GM18909 (cell line): ENCODE data around the gene PHLDA3.
"Not testable (repeated sequence)": the region's sequence is repeated elsewhere in the genome, so short reads cannot be mapped to it uniquely, and the experiment has no call there.

Source experiments
- ATAC-seq: cut with Tn5 transposase; IDR thresholded peaks from one replicate; pipeline ENCODE4 v1.9.1; 2021; ENCODE audit warnings: mild to moderate bottlenecking; ENCODE audit not compliant: unreplicated experiment, poor library complexity

The PHLDA3 gene

DNA sequence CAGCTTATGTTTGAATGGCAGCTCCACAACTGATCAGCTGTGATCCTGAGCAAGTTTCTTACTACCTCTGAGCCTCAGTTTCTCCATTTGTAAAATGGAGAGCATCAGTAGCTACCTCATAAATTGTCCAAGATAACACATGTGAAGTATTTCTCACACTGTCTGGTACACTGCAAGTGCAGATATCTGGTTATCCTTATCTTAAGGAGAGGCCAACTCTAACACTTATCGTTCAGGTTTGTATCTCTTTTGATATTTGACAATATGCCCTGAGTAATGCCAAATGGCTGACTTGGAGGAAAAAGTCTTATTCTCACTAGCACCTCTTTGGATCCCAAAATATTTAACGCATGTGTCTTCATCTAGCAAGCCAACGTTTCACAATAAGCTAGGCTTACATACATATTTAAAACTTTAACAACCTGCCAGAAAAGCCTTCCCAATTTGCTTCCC is 35.2 kb upstream of the PHLDA3 start:
- ATAC-seq, result no peak

DNA sequence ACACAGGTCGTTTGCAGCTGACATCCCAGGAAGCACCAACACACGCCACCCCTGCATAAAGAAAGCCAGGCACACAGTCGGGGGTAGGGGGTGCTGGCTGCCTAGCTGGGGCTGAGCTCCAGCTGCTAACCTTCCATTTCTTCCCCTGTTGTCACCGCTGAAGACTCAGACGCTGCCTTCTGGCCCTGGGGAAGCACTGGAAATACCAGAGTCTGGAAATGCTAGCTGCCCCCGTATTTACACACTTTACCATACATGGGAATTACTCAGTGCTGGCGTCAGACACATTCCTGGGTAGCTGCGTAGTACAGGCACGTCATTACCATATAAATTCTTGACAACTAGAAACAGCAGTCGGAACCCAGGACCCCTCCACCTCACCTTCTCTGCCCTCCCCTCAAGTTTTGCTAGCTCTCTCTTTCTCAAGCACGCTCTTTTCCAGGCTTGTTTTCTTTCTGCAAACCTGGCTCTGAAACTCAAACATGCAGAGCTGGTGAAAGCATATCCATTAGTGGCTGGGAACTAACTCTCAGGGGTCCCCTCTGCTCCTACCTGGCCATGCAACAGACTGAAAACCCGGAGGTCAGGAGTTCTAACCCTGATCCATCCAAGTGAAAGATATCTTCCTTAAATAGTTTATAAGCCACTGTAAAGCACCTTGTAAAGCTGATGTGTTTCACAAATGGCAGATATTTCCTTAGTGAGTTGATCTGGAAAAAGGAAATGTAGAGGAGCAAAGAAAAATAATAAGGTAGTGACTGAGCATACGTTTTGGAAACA is 34.6 kb upstream of the PHLDA3 start:
- ATAC-seq, result no peak

DNA sequence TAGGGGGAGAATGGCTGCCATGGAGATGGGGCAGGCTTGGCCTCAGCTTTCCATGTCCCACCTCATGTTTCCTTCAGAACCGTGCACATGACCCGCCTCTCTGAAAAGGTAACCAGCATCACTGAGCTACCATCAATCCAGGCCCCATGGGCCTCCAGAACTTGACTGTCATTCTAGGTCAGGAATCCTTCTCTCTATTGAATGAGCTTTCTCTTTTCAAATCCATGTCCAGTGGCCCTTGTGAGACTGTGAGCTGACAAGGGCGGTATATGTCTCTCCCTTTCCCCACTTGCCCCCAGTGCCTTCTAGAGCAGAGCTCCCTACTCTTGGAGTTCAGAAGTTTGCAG is 33.5 kb upstream of the PHLDA3 start:
- no peak for ATAC-seq

DNA sequence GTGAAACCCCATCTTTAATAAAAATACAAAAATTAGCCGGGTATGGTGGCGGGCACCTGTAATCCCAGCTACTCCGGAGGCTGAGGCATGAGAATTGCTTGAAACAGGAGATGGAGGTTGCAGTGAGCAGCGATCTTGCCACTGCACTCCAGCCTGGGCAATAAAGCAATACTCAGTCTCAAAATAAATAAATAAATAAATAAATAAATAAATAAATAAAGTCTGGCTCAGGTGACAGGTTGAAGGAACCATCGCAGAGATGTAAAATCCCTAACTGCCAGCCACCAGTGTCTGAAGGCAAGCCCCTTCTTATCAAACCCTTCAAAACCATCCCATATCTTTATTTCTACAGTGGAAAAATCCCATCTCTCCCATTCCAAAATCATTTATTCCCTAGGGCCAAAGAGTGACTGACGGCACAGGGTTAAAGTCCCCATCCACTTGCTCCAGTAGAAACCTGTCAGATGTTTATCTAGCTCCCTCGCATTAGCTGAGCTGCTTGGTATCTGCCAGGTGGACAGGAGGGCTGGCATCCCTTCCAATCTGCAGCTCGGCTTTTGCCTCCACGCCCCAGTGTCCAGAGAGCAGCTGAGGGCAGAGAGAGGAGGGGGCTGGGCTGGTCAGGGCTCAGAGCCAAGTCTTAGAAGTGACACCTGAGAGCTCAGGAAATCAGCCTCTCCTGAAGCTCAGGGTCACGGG is 33.0 kb upstream of the PHLDA3 start:
- no peak for ATAC-seq

DNA sequence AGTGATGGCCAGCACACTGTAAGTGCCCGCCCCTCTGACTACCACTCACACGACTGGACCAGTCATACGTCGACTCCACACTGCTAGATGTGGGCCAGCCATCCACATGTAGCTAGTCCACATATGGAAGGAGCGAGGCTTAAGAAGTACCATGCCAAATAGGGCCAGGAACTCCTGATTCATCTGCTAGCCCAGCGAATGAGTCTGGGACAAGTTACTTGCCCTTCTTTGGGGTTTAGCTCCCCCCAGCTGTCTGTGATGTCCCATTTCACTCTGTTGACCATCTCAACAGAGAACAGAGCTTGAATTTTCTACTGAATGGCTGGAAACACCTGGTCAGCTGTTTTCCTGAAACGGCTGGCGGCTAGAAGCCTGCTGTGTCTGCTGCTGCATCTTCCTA is 32.2 kb upstream of the PHLDA3 start:
- no peak for ATAC-seq

DNA sequence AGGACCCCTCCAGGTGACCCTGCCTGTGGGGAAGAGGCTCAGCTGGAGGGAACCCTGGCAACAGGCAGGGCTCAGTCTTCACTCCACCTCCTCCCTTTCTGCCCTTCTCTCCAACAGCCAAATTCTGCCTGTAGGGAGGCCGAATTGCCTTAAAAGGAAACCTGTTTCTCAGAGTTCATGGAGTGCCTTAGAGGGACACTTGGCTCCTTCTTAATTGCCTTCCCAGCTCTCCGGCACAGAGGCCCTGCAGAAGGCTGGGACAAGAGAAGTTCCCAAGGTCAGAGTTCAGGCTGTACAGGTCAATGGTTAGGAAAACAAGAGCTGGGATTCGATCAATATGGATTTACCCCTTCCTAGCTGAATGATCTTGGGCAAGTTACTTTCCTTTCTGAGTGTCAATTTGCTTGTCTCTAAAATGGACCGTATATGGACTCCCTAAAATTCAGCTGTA is 31.7 kb upstream of the PHLDA3 start:
- ATAC-seq, result no peak

DNA sequence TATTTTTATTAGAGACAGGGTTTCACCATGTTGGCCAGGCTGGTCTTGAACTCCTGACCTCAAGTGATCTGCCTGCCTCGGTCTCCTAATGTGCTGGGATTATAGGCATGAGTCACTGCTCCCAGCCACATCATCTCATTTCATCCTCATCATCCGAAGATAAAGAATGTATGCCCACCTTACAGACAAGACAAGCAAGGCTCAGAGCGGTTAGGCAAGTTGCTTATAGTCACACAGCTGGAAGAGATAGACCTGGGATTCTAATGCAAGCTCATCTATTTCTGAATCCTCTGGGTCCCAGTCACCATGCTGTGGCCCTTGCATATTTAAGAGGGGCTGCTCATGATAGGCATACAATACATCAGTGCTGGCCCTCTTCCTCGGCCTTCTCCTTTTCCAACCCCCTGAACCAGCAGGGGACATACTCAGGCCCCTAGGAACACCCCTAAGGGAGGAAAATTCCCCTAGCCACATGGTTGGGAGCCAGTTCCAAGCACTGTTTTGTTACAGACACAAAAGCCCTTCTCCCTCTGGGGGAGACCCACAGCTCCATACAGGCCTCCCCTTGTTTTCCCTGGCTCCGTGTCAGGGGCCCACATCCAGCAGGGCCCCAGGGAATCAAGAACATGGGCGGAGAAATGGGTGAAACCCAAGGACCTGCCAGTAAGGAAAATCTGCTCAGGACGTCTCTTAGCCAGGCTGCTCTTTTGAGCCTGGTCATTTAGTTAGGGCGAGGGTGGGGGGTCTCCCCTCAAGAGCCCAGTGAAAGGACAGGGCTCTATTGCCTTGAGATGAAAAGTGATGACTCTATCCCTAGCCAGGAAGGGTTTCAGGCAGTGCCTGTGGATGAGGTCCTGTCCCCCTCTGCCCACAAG is 31.0 kb upstream of the PHLDA3 start:
- no peak for ATAC-seq

DNA sequence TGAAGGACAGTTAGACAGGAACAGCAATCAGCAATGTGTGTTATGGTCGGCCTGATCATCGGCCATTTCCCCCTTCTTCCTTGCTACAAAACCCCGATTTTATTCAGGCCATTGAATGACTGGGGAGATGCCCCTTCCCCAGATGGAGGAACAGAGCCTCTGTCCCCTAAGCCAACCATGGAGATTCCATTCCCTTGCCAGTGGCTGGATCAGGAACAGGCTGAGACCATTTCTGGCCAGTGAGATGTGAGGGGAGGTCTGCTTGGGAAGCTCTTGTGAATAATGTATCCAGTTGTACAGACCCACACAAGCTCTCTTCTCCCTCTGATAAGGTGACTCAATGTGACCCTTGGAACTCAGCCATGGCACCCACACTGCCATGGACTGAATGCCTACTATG is 30.2 kb upstream of the PHLDA3 start:
- no peak for ATAC-seq

DNA sequence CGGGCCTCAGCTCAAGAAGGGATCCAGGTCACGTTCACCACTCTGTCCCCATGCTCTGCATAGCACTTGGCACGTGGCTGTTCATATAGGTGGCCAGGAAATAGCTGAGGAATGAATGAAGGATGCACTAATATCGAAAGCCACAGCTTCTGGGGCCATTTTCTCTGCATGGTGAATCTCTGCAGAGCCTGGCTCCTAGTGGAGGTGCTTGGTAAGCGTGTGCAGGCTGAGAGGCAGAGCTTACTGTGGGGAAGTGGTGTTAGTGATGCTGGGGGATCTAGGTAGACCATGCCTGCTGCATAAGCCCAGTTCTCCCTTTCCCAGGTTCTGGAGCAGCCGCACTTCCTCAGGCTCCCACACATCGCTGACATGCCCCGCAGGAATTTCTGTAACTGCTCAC is 29.6 kb upstream of the PHLDA3 start:
- no peak for ATAC-seq

DNA sequence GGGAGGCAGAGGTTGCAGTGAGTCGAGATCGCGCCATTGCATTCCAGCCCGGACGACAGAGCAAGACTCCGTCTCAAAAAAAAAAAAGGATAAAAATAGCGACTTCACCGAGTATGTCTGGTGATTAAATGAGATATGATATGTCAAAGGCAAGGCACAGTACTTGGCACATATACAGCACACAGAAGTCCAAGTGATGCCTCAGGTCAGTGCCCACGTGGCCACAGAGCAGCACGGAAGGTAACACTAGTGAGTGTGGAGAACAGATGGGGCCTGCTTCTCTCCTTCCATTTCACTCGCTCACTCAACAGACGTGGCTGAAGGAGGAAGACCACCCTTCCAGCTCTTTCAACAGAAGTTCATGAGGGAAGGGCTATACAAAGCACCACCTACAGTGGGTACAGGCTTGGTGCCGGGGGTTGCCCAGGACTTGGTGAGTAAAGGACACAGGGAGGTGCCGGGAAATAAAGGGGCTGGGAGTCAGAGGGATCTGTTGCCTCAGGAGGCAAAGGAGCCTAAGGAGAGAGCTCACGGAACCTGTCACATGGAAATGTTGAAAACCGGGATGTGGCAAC is 29.0 kb upstream of the PHLDA3 start:
- no peak for ATAC-seq

DNA sequence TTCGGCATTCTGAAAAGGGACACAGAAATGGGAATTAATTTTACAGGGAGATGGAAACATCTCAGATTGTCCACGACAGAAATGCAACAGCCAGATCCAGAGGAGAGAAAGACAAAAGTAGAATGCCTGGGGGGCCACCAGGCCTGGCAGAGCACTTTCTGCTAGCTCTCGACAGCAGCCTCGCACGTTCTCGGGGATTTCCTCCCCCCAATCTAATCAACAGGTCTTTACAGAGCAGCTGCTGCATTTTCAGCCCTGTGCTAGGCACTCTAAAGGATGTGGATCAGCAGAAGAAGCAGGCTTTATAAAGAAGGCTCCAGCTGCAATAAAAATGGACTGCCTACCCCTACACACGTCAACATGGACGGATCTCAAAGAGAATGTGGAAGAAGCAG is 27.3 kb upstream of the PHLDA3 start:
- ATAC-seq, result no peak

DNA sequence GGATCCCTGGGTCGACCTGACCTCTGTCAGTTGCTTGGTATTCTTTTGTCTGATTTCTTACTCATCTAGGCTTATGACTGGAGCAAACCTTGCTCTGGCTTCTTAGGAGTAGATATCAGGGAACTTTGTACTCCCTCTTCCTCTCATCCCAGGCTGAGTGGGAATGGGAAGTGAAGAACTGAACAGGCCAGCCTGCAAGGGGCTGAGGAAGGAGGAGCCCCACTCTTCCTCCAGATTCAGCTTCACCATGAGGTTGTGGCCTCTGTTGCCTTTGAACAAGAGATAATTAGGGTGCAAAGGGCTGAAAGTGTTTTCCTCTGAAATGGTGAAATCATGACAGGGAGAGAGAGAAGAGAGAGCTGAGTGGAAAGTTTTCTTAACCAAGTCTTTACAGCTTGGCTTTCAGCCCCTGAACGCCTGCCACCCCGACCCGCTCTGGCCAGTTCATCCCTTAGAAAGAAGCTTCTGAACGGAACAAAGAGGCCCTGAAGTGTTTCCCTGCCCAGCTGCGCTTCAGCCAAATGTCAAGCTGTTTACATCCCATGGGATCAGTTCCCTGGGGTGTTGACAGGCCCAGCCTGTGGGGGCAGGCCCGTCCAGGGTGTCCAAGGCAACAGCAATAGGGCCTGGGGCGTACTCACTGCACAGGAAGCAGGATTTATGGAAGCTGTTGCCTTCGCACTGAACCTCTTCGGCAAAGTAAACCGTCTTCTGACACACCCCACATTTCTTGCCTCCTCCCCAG is 26.7 kb upstream of the PHLDA3 start:
- ATAC-seq, result no peak

DNA sequence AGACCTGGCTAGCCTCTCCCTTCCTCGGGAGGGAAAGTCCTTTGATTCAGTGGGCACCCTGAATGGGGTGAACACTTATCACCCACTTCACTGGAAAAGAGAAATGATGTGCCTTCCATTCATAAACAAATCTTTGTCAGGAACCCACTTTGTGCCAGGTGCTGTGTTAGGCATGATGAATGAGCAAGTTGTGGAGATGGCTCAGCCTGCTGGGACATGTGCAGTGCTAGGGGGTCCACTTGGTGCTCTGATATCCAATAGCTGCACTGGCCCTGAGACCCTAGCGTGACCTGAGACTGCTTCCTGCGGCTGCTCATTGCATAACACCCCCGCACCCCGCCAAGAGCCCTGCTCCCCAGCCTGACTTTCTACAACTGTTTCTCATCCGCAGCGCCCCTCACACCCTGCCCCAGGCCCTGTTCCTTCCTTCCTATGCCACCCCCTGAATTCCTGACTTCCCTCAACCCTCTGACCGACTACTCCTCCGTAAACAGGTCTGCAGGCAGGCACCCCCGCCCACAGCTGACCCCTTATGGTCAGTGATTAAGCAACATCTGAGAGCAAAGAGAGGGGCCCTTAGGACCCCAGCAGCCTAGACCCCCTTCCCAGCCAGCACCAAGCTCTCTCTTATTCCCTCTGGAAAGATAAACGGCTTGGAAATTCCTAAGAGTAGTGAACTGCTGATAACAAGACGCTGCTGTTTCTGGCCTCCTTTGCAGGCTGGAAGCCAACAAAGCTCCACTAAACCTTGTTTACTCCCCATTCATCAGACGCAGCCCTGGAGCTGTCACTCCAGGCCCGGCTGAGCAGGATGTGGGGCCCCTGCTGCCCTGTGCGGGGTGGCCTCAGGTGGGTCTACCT is 25.0 kb upstream of the PHLDA3 start:
- ATAC-seq, result no peak

DNA sequence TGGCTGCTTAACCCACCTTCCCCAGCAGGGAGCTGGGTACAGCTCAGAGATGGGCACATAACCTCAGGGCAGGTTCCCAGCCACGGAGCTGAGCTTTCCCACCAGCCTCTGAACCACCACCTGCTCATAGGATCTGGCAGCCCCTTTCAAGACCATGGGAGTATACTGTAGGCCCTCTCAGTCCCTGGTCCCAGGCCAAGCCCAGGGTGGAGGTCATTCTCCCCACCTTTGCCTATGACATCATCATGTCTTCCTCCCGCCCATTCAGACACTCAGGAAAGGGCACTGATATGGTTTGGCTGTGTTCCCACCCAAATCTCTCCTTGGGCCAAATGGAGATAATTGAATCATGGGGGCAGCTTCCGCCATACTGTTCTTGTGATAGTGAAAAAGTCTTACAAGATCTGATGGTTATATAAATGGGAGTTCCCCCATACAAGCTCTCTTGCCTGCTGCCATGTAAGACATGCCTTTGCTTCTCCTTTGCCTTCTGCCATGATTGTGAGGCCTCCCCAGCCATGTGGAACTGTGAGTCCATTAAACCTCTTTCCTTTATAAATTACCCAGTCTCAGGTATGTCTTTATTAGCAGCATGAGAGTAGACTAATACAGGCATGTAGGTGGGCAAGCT is 24.2 kb upstream of the PHLDA3 start:
- ATAC-seq, result not testable (repeated sequence)

DNA sequence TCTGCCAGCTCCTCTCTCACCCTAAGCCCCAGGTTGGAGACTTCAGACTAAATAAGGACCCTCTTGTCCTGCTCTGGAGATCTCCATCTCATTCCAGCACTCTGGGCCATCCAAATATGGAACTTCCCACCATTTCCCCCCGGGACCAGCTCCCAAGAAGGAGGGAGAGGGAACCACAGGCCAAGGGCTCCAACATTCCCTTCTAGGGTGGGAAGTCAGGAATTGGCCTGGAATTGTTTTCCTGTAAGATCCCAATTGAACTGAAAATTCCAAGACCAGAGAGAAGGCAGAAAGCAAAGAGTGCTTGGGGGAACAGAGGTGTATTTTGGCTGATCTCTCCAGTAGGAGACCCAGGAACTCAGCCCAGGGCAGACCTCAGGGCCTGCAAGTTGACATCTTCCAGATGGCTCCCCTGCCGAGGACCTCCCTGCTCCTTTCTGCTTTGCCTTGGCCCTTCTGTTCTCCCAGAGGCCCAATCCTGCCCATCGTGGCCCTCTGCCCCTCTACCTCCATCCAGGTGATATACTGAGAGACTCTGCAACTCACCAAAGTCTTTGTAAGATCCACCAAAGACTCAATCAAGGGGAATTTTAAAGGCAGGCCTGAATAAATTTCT is 23.0 kb upstream of the PHLDA3 start:
- no peak for ATAC-seq

DNA sequence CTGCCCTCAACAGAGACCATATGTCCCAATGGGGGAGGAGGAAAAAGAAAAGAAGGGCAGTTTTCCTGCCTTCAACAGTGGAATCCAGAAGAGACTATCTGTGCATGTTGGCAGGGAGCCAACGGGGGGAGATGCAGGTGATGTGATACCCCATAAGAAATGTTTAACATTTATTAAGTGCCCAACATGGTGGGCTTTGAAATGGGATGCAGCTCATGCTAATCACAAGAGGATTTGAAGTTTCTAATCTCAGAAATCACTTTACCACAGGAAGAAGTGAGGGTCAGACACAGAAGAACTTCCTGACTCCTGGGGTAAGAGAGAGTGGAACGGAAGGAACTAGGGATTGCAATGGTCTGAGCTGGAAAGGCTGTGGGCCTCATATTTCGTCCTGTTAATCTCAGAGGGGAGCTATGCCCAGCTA is 21.7 kb upstream of the PHLDA3 start:
- ATAC-seq, result no peak

DNA sequence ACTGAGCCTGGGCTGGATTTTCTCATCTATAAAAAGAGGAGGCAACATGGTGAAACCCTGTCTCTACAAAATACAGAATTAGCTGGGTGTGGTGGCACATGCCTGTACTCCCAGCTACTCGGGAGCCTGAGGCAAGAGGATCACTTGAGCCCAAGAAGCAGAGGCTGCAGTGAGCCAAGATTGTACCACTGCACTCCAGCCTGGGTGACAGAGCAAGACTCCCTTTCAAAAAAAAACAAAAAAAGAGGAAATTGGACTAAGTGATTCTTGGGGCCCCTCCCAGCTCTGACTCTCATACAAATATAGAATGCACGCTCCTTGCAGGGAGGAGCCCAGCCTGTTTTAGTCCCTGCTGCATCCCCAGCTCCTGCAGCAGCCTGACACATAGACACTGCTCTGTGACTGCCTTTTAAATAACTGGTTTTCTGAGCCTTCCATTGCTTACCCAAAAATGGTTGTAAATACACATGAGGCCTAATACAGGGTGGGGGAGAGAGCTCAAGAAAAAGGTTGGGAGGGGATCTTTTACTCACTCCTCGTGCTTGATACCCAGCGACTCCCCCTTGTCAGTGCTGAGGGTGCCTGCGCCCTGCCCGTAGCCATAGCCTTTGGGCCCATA is 20.8 kb upstream of the PHLDA3 start:
- ATAC-seq, result no peak
